Lower lobe of right lung (tissue), 2 donors: ENCODE data around the gene AFF3. TPM values are rescaled to one million over a fixed set of nuclear protein-coding genes. Genes with fewer than 3 reads are reported as not detected.
A peak's percentile ranks its signal among the peaks of the same experiment; 100 is the strongest.

Experiments used
- ATAC-seq, 2 donors: fragments of 200-7000 bp; cut with Tn5 transposase; one replicate each; pipeline ENCODE4 v1.9.1; 2020 to 2022; ENCODE audit warnings: mild to moderate bottlenecking in 2 of 2, moderate library complexity in 2 of 2
- DNase-seq: peaks from one replicate; pipeline ENCODE4 v3.0.0-alpha.2; 2020
- H3K27ac ChIP-seq: fragments of 200-600 bp; one replicate; pipeline ENCODE4 v1.8.0; 2022
- H3K27me3 ChIP-seq: fragments of 200-600 bp; one replicate; pipeline ENCODE4 v1.8.0; 2022; ENCODE audit warnings: low read depth
- H3K36me3 ChIP-seq: fragments of 200-600 bp; one replicate; pipeline ENCODE4 v1.8.0; 2022; ENCODE audit warnings: mild to moderate bottlenecking
- H3K4me1 ChIP-seq: fragments of 200-600 bp; one replicate; pipeline ENCODE4 v1.8.0; 2022
- H3K4me3 ChIP-seq: fragments of 200-600 bp; one replicate; pipeline ENCODE4 v1.8.0; 2022; ENCODE audit warnings: mild to moderate bottlenecking
- H3K9me3 ChIP-seq: fragments of 200-600 bp; one replicate; pipeline ENCODE4 v1.8.0; 2022
- intact Hi-C: fragments of 100-400 bp; cut with DNase I; formaldehyde crosslinking; loops from one replicate; pipeline ENCODE4 v1.11.0; 2022
- total RNA-seq: library from RNA; stranded (reverse); fragmentation: NEBNext Ultra II Directional; extraction: Animal tissue kit (Norgen Biotek cat#: 25700); gene quantifications from one replicate; pipeline ENCODE4 v1.2.1, GENCODE V29; 2021
- TF ChIP-seq, protein P1 (sequence below): fragments of 200-600 bp; IDR thresholded peaks from one replicate; pipeline ENCODE4 v1.8.0; 2022; ENCODE audit warnings: antibody characterized with exemption, mild to moderate bottlenecking
- donor health status: DM: no; HTN: yes; CAD: no; lungs with severe emphysema.

The AFF3 gene
- total RNA-seq, 1 donor from 2014 or later: 57.3 TPM

DNA sequence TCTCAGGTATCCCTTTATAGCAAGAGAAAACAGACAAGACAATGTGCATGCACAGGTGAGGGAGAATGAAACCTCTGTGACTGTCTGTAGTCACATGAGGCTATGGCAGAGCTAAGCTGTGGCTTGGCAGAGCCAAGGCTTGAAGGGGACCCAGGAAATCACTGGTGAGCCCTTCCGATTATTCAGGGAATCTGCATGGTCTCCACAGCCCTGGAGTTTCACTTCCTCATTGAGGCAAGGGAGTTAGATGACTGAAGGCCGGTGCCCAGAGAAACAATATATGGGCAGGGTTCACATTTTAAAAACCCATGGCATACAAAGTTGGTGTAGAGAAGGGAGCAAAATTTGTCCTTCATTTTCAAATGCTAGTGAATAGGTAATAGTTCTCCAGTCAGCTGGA, 508.2 kb downstream of the AFF3 start:
- Histone ChIP-seq H3K9me3 (no peaks in the 10 kb centered on the region), H3K36me3 (no peaks in the 10 kb centered on the region), H3K27ac (no peak overlapping the region), H3K4me3 (no peak overlapping the region), H3K27me3 (no peaks in the 10 kb centered on the region), H3K4me1 (peaks cover 8% of the 10 kb centered on the region)
- DNase-seq (no peak), ATAC-seq (no peak)
- TF ChIP-seq, protein P1, sequence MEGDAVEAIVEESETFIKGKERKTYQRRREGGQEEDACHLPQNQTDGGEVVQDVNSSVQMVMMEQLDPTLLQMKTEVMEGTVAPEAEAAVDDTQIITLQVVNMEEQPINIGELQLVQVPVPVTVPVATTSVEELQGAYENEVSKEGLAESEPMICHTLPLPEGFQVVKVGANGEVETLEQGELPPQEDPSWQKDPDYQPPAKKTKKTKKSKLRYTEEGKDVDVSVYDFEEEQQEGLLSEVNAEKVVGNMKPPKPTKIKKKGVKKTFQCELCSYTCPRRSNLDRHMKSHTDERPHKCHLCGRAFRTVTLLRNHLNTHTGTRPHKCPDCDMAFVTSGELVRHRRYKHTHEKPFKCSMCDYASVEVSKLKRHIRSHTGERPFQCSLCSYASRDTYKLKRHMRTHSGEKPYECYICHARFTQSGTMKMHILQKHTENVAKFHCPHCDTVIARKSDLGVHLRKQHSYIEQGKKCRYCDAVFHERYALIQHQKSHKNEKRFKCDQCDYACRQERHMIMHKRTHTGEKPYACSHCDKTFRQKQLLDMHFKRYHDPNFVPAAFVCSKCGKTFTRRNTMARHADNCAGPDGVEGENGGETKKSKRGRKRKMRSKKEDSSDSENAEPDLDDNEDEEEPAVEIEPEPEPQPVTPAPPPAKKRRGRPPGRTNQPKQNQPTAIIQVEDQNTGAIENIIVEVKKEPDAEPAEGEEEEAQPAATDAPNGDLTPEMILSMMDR: no peak
- intact Hi-C loops: no loop called here

DNA sequence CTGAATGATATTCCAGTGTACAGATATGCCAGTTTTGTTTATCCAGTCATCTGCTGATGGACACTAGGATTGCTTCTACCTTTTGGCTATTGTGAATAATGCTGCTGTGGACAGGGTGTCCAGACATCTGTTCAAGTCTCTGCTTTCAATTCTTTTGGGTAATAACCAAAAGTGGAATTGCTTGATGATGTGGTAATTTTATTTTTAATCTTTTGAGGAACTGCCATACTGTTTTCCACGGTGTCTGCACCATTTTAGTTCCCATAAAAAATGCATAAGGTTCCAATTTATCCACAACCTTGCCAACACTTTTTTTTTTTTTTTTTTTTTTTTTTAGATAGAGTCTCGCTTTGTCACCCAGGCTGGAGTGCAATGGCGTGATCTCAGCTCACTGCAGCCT, 510.7 kb downstream of the AFF3 start:
- Histone ChIP-seq H3K36me3 (no peaks in the 10 kb centered on the region), H3K4me3 (no peak overlapping the region), H3K27me3 (no peaks in the 10 kb centered on the region), H3K4me1 (peaks cover 8% of the 10 kb centered on the region), H3K9me3 (no peaks in the 10 kb centered on the region), H3K27ac (no peak overlapping the region)
- no peak for ATAC-seq
- intact Hi-C loops: no loop called here
- DNase-seq: no peak
- TF ChIP-seq, protein P1: no peak

DNA sequence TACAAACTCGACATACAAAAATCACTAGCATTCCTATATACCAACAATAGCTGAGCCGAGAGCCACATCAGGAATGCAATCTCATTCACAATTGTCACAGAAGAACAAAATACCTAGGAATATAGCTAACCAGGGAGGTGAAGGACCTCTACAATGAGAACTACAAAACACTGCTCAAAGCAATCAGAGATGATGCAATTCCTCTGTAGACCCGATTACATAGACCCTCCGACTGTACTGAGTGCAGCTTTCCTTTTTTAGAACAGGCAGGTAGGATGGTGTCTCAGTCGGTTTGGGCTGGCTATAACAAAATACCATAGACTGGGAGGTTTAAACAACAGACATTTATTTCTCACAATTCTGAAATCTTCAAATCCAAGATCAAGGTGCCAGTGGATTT, 513.1 kb downstream of the AFF3 start:
- intact Hi-C loops: no loop called here
- Histone ChIP-seq H3K9me3 (no peaks in the 10 kb centered on the region), H3K36me3 (no peaks in the 10 kb centered on the region), H3K4me1 (no peaks in the 10 kb centered on the region), H3K27ac (no peak overlapping the region), H3K4me3 (no peak overlapping the region), H3K27me3 (no peaks in the 10 kb centered on the region)
- TF ChIP-seq, protein P1: no peak
- no peak for ATAC-seq
- DNase-seq: no peak

DNA sequence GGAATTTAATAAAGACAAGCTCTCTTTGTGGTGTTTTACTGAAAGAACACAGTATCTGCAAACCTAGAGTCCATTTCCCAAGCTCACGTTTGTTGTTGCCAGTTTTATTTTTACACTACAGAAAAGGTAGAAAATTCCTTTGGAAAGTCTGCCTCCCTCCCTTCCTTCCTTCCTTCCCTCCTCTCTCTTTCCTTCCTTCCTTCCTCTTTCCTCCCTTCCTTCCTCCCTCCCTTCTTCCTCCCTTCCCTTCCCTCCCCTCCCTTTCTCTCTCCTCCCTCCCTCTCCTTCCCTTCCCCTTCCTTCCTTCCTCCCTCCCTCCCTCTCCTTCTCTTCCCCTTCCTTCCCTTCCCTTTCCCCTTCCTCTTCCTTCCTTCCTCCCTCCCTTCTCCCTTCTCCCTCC, 516.2 kb downstream of the AFF3 start:
- H3K27ac ChIP-seq: no peak overlapping the region
- intact Hi-C loops: no loop called here
- DNase-seq: no peak
- H3K27me3 ChIP-seq: no peaks in the 10 kb centered on the region
- no peaks in the 10 kb centered on the region for H3K9me3 ChIP-seq
- no peak for ATAC-seq
- H3K4me1 ChIP-seq: no peaks in the 10 kb centered on the region
- TF ChIP-seq, protein P1: no peak
- no peaks in the 10 kb centered on the region for H3K36me3 ChIP-seq
- no peak overlapping the region for H3K4me3 ChIP-seq

DNA sequence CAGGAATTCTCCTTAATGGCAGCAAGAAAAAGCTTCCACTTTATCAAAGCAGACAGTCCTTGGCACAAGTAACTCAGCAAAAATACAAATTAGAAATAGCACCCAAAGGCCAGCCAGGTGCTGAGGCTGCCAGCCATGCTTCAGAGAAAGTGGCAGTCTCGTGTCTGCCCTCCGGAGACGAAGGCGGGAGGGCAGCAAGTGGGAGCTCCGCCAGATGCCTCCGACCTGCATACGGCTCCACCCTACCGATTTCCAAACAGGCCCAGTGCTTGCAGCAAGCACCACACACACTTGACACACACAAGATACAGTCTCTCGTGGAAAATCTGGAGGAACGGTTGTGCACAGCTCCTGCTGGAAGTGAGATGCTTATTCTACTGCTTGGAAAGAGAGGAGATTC, 517.7 kb downstream of the AFF3 start:
- Histone ChIP-seq H3K36me3 (no peaks in the 10 kb centered on the region), H3K27me3 (no peaks in the 10 kb centered on the region), H3K4me1 (no peaks in the 10 kb centered on the region), H3K27ac (no peak overlapping the region), H3K4me3 (no peak overlapping the region), H3K9me3 (no peaks in the 10 kb centered on the region)
- ATAC-seq (peak; percentile 38 to 40), DNase-seq (no peak)
- TF ChIP-seq, protein P1: no peak
- intact Hi-C loops: no loop called here

DNA sequence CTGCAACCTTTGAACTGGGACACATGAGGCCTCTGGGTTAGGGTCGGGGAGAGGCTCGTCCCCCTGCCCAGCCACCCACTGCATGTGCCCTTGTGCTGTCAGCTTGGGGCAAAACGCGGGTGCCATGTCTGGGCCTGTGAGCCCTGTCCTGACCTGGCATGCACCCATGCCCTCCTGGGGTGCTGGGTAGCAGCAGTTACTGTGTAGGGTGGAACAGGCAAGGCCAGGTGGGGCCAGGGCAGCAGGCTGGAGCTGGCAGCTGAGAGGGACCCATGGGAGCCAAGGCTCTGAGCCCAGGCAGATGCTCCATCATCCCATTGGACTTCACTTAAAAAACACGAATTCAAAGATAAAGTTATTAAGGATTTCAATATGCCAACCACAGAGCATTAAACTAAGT, 518.8 kb downstream of the AFF3 start:
- Histone ChIP-seq H3K9me3 (no peaks in the 10 kb centered on the region), H3K27me3 (no peaks in the 10 kb centered on the region), H3K36me3 (no peaks in the 10 kb centered on the region), H3K4me3 (no peak overlapping the region), H3K4me1 (no peaks in the 10 kb centered on the region), H3K27ac (no peak overlapping the region)
- TF ChIP-seq, protein P1: no peak
- DNase-seq (no peak), ATAC-seq (peak in 1 of 2 donors; percentile 21)
- intact Hi-C loops: no loop called here
